ENCODE measurements around the gene PPP1R9A. TPM values are rescaled to one million over a fixed set of nuclear protein-coding genes. Genes with fewer than 3 reads are reported as not detected.

PPP1R9A gene
- total RNA-seq, 1 donor from 2014 or later, result 1.3 TPM

- no peak for DNase-seq
- ChIA-PET POLR2A (no interaction called here), CTCF (interaction anchor here (1.3 kb wide), 1 partner anchor 9 kb away, joined by 3 read pairs; no protein-coding TSS in a partner anchor)
- H3K36me3 Mint-ChIP-seq (ENCODE audit: low read depth), result no peaks in the 10 kb centered on the region
- H3K27me3 Mint-ChIP-seq, result peaks cover 2% of the 10 kb centered on the region
- no peak for ATAC-seq (ENCODE audit: low read depth)
- no peak for TF ChIP-seq CTCF (IDR thresholded peaks at IDR 0.05)
- H3K27ac Mint-ChIP-seq, result no peak overlapping the region
- no peak overlapping the region for H3K4me3 Mint-ChIP-seq
- intact Hi-C loops (cut with micrococcal nuclease), result loop anchor here (5.0 kb wide), 1 partner anchor 599 kb away; no protein-coding TSS in a partner anchor
- H3K9me3 Mint-ChIP-seq, result no peaks in the 10 kb centered on the region
- peaks cover 5% of the 10 kb centered on the region for H3K4me1 Mint-ChIP-seq
These were observed 139.3 kb downstream of the PPP1R9A start for GRCh38 chr7:95046494-95047240.

GRCh38 chr7:95047291-95047690 lies 139.9 kb downstream of the PPP1R9A start:
- DNase-seq (no peak), ATAC-seq (ENCODE audit: low read depth) (no peak)
- Mint-ChIP-seq H3K4me1 (peaks cover 5% of the 10 kb centered on the region), H3K36me3 (ENCODE audit: low read depth) (no peaks in the 10 kb centered on the region), H3K27me3 (no peaks in the 10 kb centered on the region), H3K4me3 (no peak overlapping the region), H3K9me3 (no peaks in the 10 kb centered on the region), H3K27ac (no peak overlapping the region)
- POLR2A ChIA-PET, result no interaction called here
- CTCF ChIA-PET, result interaction anchor here (1.3 kb wide), 2 partner anchors 8 to 597 kb away, joined by 3 read pairs; no protein-coding TSS in a partner anchor
- no peak for TF ChIP-seq CTCF (IDR thresholded peaks at IDR 0.05)
- intact Hi-C loops (cut with micrococcal nuclease), result loop anchor here (5.0 kb wide), 1 partner anchor 600 kb away; no protein-coding TSS in a partner anchor

GRCh38 chr7:95052566-95053094 lies 145.2 kb downstream of the PPP1R9A start:
- intact Hi-C loops (cut with micrococcal nuclease), result no loop called here
- POLR2A ChIA-PET, result no interaction called here
- H3K27me3 Mint-ChIP-seq, result no peaks in the 10 kb centered on the region
- ATAC-seq (ENCODE audit: low read depth), result no peak
- no peak overlapping the region for H3K4me3 Mint-ChIP-seq
- no peak overlapping the region for H3K27ac Mint-ChIP-seq
- no peak for TF ChIP-seq CTCF (IDR thresholded peaks at IDR 0.05)
- H3K36me3 Mint-ChIP-seq (ENCODE audit: low read depth), result no peaks in the 10 kb centered on the region
- H3K4me1 Mint-ChIP-seq, result no peaks in the 10 kb centered on the region
- CTCF ChIA-PET, result no interaction called here
- no peak for DNase-seq
- no peaks in the 10 kb centered on the region for H3K9me3 Mint-ChIP-seq

GRCh38 chr7:95054386-95054785 lies 147.0 kb downstream of the PPP1R9A start:
- H3K36me3 Mint-ChIP-seq (ENCODE audit: low read depth), result no peaks in the 10 kb centered on the region
- ATAC-seq (ENCODE audit: low read depth) (no peak), DNase-seq (no peak)
- CTCF ChIA-PET, result no interaction called here
- H3K27me3 Mint-ChIP-seq, result peaks cover 2% of the 10 kb centered on the region
- no peaks in the 10 kb centered on the region for H3K4me1 Mint-ChIP-seq
- H3K4me3 Mint-ChIP-seq, result no peak overlapping the region
- POLR2A ChIA-PET, result no interaction called here
- no peaks in the 10 kb centered on the region for H3K9me3 Mint-ChIP-seq
- intact Hi-C loops (cut with micrococcal nuclease), result no loop called here
- TF ChIP-seq CTCF (IDR thresholded peaks at IDR 0.05), result no peak
- no peak overlapping the region for H3K27ac Mint-ChIP-seq

GRCh38 chr7:95055295-95055694 lies 147.9 kb downstream of the PPP1R9A start:
- H3K27me3 Mint-ChIP-seq, result peaks cover 2% of the 10 kb centered on the region
- ATAC-seq (ENCODE audit: low read depth) (no peak), DNase-seq (no peak)
- no peak overlapping the region for H3K4me3 Mint-ChIP-seq
- no peaks in the 10 kb centered on the region for H3K9me3 Mint-ChIP-seq
- no peaks in the 10 kb centered on the region for H3K36me3 Mint-ChIP-seq (ENCODE audit: low read depth)
- CTCF ChIA-PET, result interaction anchor here (1.0 kb wide), 1 partner anchor 9 kb away, joined by 3 read pairs; no protein-coding TSS in a partner anchor
- intact Hi-C loops (cut with micrococcal nuclease), result no loop called here
- H3K27ac Mint-ChIP-seq, result no peak overlapping the region
- no peaks in the 10 kb centered on the region for H3K4me1 Mint-ChIP-seq
- POLR2A ChIA-PET, result no interaction called here
- no peak for TF ChIP-seq CTCF (IDR thresholded peaks at IDR 0.05)

Measured in activated B cell treated with CpG ODN at 0.5 μM for 24 hours (primary cell).